ENCODE measurements around the gene SSBP3.

Gene SSBP3

DNA sequence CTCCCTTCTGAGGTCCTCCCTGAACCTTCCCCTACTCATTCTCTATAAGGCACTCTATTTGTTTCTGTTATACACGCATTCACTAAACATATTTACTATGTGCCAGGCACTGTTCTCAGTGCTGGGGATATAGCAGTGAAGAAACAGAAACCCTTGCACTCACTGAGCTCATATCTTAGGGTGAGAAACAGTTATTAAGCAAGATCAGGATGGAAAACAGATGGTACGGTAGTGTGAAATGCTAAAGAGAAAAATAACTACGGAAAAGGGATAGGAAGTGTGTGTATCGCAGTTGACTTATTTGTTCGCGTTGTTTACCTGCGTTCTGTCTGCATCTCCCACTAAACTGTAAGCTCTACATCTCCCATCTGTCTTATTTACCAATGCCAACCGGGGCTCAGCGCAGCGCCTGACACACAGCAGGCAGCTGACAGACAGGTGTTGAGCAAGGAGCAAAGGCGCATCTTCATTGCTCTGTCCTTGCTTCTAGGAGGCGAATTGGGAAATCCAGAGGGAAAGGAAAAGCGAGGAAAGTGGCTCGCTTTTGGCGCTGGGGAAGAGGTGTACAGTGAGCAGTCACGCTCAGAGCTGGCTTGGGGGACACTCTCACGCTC lies 206.9 kb downstream of the SSBP3 start:
- CTCF ChIA-PET: no interaction called here
- no peak for DNase-seq (ENCODE audit: extremely low spot score)

DNA sequence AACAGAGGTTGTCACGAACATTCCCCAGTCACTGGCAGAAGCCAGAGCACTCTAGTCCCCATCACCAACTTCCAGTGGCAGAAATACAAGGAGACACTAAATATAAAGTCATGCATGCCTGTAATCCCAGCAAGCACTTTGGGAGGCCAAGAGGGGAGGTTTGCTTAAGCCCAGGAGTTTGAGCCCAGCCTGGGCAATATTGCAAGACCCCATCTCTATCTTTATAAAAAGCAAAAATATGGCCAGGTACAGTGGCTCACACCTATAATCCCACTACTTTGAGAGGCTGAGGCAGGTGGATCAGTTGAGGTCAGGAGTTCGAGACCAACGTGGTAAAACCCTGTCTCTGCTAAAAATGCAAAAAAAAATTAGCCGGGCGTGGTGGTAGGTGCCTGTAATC lies 212.7 kb downstream of the SSBP3 start:
- CTCF ChIA-PET: no interaction called here
- POLR2A ChIA-PET: no interaction called here
- TF ChIP-seq L3MBTL2 (conservative IDR thresholded peaks at IDR 0.05): no peak
- TF ChIP-seq HDGF (IDR thresholded peaks at IDR 0.05; ENCODE audit: borderline replicate concordance): no peak
- no peak for TF ChIP-seq TARDBP (IDR thresholded peaks at IDR 0.05)
- TF ChIP-seq BHLHE40 (IDR thresholded peaks at IDR 0.05; ENCODE audit: borderline replicate concordance): no peak
- no peak for TF ChIP-seq ELF4 (IDR thresholded peaks at IDR 0.05)
- TF ChIP-seq SP1 (IDR thresholded peaks at IDR 0.05): no peak
- no peak for TF ChIP-seq SUZ12 (IDR thresholded peaks at IDR 0.05)
- no peak for TF ChIP-seq CTBP1 (IDR thresholded peaks at IDR 0.05; ENCODE audit: borderline replicate concordance)
- TF ChIP-seq LEF1 (IDR thresholded peaks at IDR 0.05; ENCODE audit: borderline replicate concordance): no peak
- no peak for TF ChIP-seq FOXA1 (IDR thresholded peaks at IDR 0.05)
- TF ChIP-seq, protein P1, sequence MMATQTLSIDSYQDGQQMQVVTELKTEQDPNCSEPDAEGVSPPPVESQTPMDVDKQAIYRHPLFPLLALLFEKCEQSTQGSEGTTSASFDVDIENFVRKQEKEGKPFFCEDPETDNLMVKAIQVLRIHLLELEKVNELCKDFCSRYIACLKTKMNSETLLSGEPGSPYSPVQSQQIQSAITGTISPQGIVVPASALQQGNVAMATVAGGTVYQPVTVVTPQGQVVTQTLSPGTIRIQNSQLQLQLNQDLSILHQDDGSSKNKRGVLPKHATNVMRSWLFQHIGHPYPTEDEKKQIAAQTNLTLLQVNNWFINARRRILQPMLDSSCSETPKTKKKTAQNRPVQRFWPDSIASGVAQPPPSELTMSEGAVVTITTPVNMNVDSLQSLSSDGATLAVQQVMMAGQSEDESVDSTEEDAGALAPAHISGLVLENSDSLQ (IDR thresholded peaks at IDR 0.05): no peak
- no peak for TF ChIP-seq FOXM1 (IDR thresholded peaks at IDR 0.05; ENCODE audit: borderline replicate concordance)
- no peak for TF ChIP-seq NFRKB (IDR thresholded peaks at IDR 0.05)
- no peak for TF ChIP-seq ARNT (IDR thresholded peaks at IDR 0.05)
- TF ChIP-seq FOXK2 (IDR thresholded peaks at IDR 0.05): no peak
- TF ChIP-seq ZNF384 (IDR thresholded peaks at IDR 0.05): no peak
- DNase-seq (ENCODE audit: extremely low spot score): no peak

More for the DNA sequence above, 206.9 kb downstream of the SSBP3 start:
- TF ChIP-seq ARNT (IDR thresholded peaks at IDR 0.05): no peak
- no peak for TF ChIP-seq L3MBTL2 (conservative IDR thresholded peaks at IDR 0.05)
- no peak for TF ChIP-seq NFRKB (IDR thresholded peaks at IDR 0.05)
- no peak for TF ChIP-seq FOXM1 (IDR thresholded peaks at IDR 0.05; ENCODE audit: borderline replicate concordance)
- no peak for TF ChIP-seq SUZ12 (IDR thresholded peaks at IDR 0.05)
- TF ChIP-seq ELF4 (IDR thresholded peaks at IDR 0.05): no peak
- no peak for TF ChIP-seq FOXK2 (IDR thresholded peaks at IDR 0.05)
- TF ChIP-seq ZNF384 (IDR thresholded peaks at IDR 0.05): no peak
- TF ChIP-seq FOXA1 (IDR thresholded peaks at IDR 0.05): no peak
- no peak for TF ChIP-seq HDGF (IDR thresholded peaks at IDR 0.05; ENCODE audit: borderline replicate concordance)
- TF ChIP-seq SP1 (IDR thresholded peaks at IDR 0.05): no peak
- no peak for TF ChIP-seq BHLHE40 (IDR thresholded peaks at IDR 0.05; ENCODE audit: borderline replicate concordance)
- TF ChIP-seq, protein P1 (IDR thresholded peaks at IDR 0.05): no peak
- no peak for TF ChIP-seq CTBP1 (IDR thresholded peaks at IDR 0.05; ENCODE audit: borderline replicate concordance)
- no peak for TF ChIP-seq LEF1 (IDR thresholded peaks at IDR 0.05; ENCODE audit: borderline replicate concordance)
- TF ChIP-seq TARDBP (IDR thresholded peaks at IDR 0.05): no peak
- POLR2A ChIA-PET: interaction anchor here (0.8 to 2.3 kb wide), 14 partner anchors 9 to 290 kb away, joined by 3 to 10 read pairs (median 4); partner anchors contain the start of genes TCEANC2 and TMEM59

DNA sequence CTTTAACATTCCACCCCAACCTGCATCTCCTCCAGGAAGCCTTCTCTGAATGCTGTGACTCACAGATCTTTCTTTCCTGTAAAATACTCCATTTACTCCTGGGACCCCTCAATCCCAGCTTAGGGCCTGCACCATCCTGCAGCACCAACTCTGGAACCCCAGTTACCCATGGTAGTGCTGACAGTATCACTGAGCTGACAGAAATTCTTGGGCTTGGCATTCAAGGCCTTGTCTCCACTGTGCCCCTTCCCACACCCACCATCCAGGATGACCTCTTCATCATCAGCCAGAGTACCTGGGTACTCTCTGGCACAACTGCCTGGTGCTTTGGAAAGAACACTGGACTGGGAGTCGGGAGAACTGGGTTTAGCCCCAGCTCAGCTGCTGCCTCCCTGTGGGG lies 214.7 kb downstream of the SSBP3 start:
- ChIA-PET CTCF (interaction anchor here (2.1 kb wide), 1 partner anchor 10 kb away, joined by 6 read pairs; no protein-coding TSS in a partner anchor), POLR2A (interaction anchor here (2.3 kb wide), 1 partner anchor 9 kb away, joined by 8 read pairs; the partner anchor contains the start of genes CYB5RL and MRPL37)

DNA sequence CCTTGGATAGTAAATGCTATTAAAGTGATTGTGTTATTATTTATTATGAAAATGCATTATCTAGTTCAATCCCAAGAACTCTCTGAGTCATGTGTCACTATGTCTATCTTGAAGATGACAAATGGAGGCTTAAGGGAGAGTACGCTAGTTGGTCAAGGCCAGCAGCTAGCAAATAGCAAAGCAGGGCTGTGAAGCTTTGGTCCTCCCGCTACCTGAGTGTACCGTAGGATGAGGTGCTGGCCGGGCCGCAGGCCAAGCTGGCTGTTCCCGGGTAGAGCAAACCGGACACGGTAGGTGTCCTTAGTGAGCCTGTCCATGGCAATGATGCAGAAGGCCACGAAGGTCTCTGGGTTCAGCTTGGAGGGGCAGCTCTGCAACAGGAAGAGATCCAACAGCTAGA lies 215.7 kb downstream of the SSBP3 start:
- TF ChIP-seq FOXA1 (IDR thresholded peaks at IDR 0.05): no peak
- TF ChIP-seq FOXK2 (IDR thresholded peaks at IDR 0.05): no peak
- no peak for TF ChIP-seq NFRKB (IDR thresholded peaks at IDR 0.05)
- no peak for TF ChIP-seq LEF1 (IDR thresholded peaks at IDR 0.05; ENCODE audit: borderline replicate concordance)
- no peak for TF ChIP-seq ZNF384 (IDR thresholded peaks at IDR 0.05)
- no peak for TF ChIP-seq CTBP1 (IDR thresholded peaks at IDR 0.05; ENCODE audit: borderline replicate concordance)
- TF ChIP-seq SP1 (IDR thresholded peaks at IDR 0.05): no peak
- no peak for TF ChIP-seq TARDBP (IDR thresholded peaks at IDR 0.05)
- no peak for TF ChIP-seq L3MBTL2 (conservative IDR thresholded peaks at IDR 0.05)
- TF ChIP-seq, protein P1 (IDR thresholded peaks at IDR 0.05): no peak
- TF ChIP-seq HDGF (IDR thresholded peaks at IDR 0.05; ENCODE audit: borderline replicate concordance): no peak
- TF ChIP-seq FOXM1 (IDR thresholded peaks at IDR 0.05; ENCODE audit: borderline replicate concordance): no peak
- no peak for TF ChIP-seq BHLHE40 (IDR thresholded peaks at IDR 0.05; ENCODE audit: borderline replicate concordance)
- TF ChIP-seq ELF4 (IDR thresholded peaks at IDR 0.05): no peak
- no peak for TF ChIP-seq SUZ12 (IDR thresholded peaks at IDR 0.05)
- TF ChIP-seq ARNT (IDR thresholded peaks at IDR 0.05): no peak
- ChIA-PET CTCF (interaction anchor here (0.6 to 2.1 kb wide), 2 partner anchors 9 to 72 kb away, joined by 3 to 6 read pairs; no protein-coding TSS in a partner anchor), POLR2A (interaction anchor here (1.2 to 2.3 kb wide), 2 partner anchors 8 to 10 kb away, joined by 3 to 8 read pairs; partner anchors contain the start of genes CYB5RL and MRPL37)
- no peak for DNase-seq (ENCODE audit: extremely low spot score)

More for the DNA sequence above, 214.7 kb downstream of the SSBP3 start:
- TF ChIP-seq SUZ12 (IDR thresholded peaks at IDR 0.05): no peak
- TF ChIP-seq, protein P1 (IDR thresholded peaks at IDR 0.05): no peak
- TF ChIP-seq FOXM1 (IDR thresholded peaks at IDR 0.05; ENCODE audit: borderline replicate concordance): no peak
- DNase-seq (ENCODE audit: extremely low spot score): no peak

DNA sequence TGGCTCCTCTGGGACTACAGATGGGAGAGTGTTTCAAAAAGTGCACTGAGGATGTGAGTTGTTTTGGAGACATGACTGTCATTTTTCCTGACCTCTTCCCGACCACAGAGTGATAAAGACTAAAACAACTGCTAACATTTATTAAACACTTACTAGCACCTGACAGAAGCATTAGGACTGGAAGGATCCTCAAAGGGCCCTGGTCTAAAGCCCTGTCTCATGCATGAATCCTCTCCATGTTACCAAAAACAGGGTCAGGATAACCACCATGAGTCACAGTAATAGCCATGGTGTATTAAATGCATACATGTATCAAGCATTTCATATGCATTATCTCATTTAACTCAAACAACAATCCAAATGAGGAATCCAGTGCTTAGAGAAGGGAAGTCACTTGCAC lies 217.9 kb downstream of the SSBP3 start:
- POLR2A ChIA-PET: no interaction called here
- TF ChIP-seq BHLHE40 (IDR thresholded peaks at IDR 0.05; ENCODE audit: borderline replicate concordance) (no peak), LEF1 (IDR thresholded peaks at IDR 0.05; ENCODE audit: borderline replicate concordance) (no peak), ELF4 (IDR thresholded peaks at IDR 0.05) (no peak), TARDBP (IDR thresholded peaks at IDR 0.05) (no peak), NFRKB (IDR thresholded peaks at IDR 0.05) (no peak), ARNT (IDR thresholded peaks at IDR 0.05) (no peak), CTBP1 (IDR thresholded peaks at IDR 0.05; ENCODE audit: borderline replicate concordance) (no peak), FOXA1 (IDR thresholded peaks at IDR 0.05) (no peak)
- TF ChIP-seq, protein P1 (IDR thresholded peaks at IDR 0.05): no peak
- DNase-seq (ENCODE audit: extremely low spot score): no peak
- CTCF ChIA-PET: no interaction called here

Measured in HEK293T (cell line).